Adipocyte (in vitro differentiated cells): ENCODE results near the gene CMTM7.
A peak's percentile ranks its signal among the peaks of the same experiment; 100 is the strongest.
"Not testable (repeated sequence)": the region's sequence is repeated elsewhere in the genome, so short reads cannot be mapped to it uniquely, and the experiment has no call there.

ENCODE experiments used
- DNase-seq: peaks from one replicate; pipeline ENCODE4 v3.0.0-alpha.2; 2015; ENCODE audit warnings: low read depth
- H3K27me3 ChIP-seq: replicated peaks from 2 replicates; pipeline ENCODE4 v1.7.0; 2013; ENCODE audit warnings: mild to moderate bottlenecking, low read length, moderate library complexity; ENCODE audit not compliant: control insufficient read depth, insufficient read depth
- H3K36me3 ChIP-seq: 2 replicates; pipeline ENCODE4 v1.7.0; 2013; ENCODE audit warnings: low read length, mild to moderate bottlenecking, moderate library complexity; ENCODE audit not compliant: control insufficient read depth, insufficient read depth, severe bottlenecking
- H3K4me1 ChIP-seq: 2 replicates; pipeline ENCODE4 v1.7.0; 2013; ENCODE audit warnings: mild to moderate bottlenecking, low read length, moderate library complexity; ENCODE audit not compliant: control insufficient read depth, insufficient read depth
- H3K4me3 ChIP-seq: 2 replicates; pipeline ENCODE4 v1.7.0; 2013; ENCODE audit warnings: mild to moderate bottlenecking, low read length, moderate library complexity
- H3K9ac ChIP-seq: 2 replicates; pipeline ENCODE4 v1.7.0; 2013; ENCODE audit warnings: mild to moderate bottlenecking, low read length, moderate library complexity
- H3K9me3 ChIP-seq: 2 replicates; pipeline ENCODE4 v1.7.0; 2013; ENCODE audit warnings: mild to moderate bottlenecking, low read length, moderate library complexity; ENCODE audit not compliant: control insufficient read depth

CMTM7 gene

DNA sequence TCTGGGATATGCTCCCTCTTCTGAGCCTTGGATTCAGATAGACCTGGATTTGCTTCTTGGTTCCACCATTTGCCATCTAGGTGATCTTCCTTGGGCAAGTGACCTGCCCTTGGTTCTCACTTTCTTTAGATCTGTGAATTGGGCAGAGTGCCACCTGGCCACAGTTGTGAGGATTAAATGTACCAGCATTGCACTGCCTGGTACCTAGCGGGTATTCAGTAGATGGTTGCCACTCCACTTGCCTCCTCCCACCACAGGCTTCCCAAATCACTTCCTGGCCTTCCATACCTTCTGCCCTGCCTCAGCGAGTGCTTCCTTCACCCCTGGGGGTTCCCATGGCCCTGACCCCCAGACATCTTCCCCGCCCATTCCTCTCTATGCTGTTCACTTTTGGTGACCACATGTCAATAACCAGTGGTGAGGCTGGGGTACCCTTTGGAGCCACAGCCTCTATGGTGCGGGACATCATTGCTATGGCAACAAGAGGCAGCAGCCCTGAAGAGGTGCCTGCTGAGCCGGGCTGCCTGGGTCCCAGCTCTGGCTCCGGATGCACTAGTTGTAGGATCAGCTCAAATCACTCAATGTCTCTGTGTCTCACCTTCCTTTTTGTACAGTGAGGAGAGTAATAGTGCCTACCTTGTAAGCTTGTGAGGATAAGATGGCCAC lies 40.5 kb downstream of the CMTM7 start:
- H3K9me3 ChIP-seq = no peaks in the 10 kb centered on the region
- DNase-seq = no peak
- H3K9ac ChIP-seq = no peak overlapping the region
- no peaks in the 10 kb centered on the region for H3K27me3 ChIP-seq
- no peaks in the 10 kb centered on the region for H3K36me3 ChIP-seq
- H3K4me3 ChIP-seq = no peak overlapping the region
- peaks cover 17% of the 10 kb centered on the region for H3K4me1 ChIP-seq

GRCh38 chr3:32432711-32433530 lies 41.3 kb downstream of the CMTM7 start:
- Histone ChIP-seq H3K4me1 (peaks cover 17% of the 10 kb centered on the region), H3K27me3 (no peaks in the 10 kb centered on the region), H3K36me3 (no peaks in the 10 kb centered on the region), H3K9me3 (no peaks in the 10 kb centered on the region), H3K9ac (no peak overlapping the region), H3K4me3 (no peak overlapping the region)
- peak; percentile 58 for DNase-seq

DNA sequence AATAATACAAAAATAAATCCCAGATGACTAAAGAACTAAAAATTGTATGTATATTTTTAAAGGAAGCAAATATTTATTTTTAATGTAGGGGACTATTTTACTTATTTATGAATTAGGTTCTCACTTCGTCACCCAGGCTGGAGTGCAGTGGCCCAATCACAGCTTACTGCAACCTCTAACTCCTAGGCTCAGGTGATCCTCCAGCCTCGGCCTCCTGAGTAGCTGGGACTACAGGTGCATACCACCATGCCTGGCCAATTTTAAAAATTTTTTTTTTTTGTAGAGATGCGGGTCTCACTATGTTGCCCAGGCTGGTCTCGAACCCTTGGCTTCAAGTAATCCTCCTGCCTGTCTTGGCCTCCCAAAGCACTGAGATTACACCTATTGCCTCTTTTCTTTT lies 42.6 kb downstream of the CMTM7 start:
- Histone ChIP-seq H3K4me1 (peaks cover 17% of the 10 kb centered on the region), H3K27me3 (no peaks in the 10 kb centered on the region), H3K9ac (no peak overlapping the region), H3K36me3 (no peaks in the 10 kb centered on the region), H3K9me3 (no peaks in the 10 kb centered on the region), H3K4me3 (no peak overlapping the region)
- no peak for DNase-seq

GRCh38 chr3:32435911-32436815 lies 44.5 kb downstream of the CMTM7 start:
- no peak overlapping the region for H3K4me3 ChIP-seq
- no peaks in the 10 kb centered on the region for H3K27me3 ChIP-seq
- H3K9me3 ChIP-seq = no peaks in the 10 kb centered on the region
- H3K9ac ChIP-seq = no peak overlapping the region
- no peaks in the 10 kb centered on the region for H3K36me3 ChIP-seq
- DNase-seq = no peak
- H3K4me1 ChIP-seq = peaks cover 17% of the 10 kb centered on the region

DNA sequence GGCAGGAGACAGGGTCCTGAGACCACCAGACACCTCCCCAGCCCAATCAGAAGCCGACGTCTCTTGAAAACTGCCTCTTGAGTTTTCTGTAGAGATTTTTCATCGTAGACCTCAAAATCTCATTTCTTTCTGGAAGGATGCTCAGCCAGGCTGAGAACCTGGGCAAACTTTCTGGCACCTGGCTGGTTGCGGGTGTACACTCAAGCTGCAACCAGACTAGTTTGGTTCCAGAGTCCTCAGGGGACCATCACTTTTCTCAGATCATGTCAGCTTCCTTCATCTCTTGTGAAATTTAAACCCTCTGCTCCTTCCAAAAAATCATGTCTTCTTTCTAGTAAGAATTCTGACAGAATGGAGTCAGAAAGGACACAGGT lies 45.1 kb downstream of the CMTM7 start:
- DNase-seq = no peak
- H3K9ac ChIP-seq = no peak overlapping the region
- H3K27me3 ChIP-seq = no peaks in the 10 kb centered on the region
- no peaks in the 10 kb centered on the region for H3K36me3 ChIP-seq
- no peak overlapping the region for H3K4me3 ChIP-seq
- H3K9me3 ChIP-seq = no peaks in the 10 kb centered on the region
- peaks cover 17% of the 10 kb centered on the region for H3K4me1 ChIP-seq

DNA sequence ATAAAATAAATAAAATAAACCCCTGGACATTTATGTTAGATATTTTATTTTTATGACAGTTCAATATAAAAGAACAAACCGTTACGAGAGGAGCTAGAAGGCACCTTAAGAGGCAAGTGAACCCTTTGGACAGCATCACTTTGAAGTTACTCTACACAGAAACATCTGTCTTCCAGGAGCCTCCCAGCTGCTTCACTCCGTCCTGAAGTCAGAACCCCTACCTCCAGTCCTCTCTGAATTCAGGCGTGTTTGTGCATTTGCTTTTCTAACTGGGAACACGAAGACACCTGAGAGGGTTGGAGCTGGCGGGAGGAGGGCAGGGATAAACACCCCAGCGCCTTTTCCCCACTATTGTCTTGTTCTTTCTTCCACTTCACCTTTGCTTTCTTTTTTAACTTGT lies 46.2 kb downstream of the CMTM7 start:
- Histone ChIP-seq H3K4me3 (no peak overlapping the region), H3K4me1 (peaks cover 12% of the 10 kb centered on the region), H3K36me3 (no peaks in the 10 kb centered on the region), H3K9me3 (no peaks in the 10 kb centered on the region), H3K9ac (no peak overlapping the region), H3K27me3 (no peaks in the 10 kb centered on the region)
- no peak for DNase-seq

DNA sequence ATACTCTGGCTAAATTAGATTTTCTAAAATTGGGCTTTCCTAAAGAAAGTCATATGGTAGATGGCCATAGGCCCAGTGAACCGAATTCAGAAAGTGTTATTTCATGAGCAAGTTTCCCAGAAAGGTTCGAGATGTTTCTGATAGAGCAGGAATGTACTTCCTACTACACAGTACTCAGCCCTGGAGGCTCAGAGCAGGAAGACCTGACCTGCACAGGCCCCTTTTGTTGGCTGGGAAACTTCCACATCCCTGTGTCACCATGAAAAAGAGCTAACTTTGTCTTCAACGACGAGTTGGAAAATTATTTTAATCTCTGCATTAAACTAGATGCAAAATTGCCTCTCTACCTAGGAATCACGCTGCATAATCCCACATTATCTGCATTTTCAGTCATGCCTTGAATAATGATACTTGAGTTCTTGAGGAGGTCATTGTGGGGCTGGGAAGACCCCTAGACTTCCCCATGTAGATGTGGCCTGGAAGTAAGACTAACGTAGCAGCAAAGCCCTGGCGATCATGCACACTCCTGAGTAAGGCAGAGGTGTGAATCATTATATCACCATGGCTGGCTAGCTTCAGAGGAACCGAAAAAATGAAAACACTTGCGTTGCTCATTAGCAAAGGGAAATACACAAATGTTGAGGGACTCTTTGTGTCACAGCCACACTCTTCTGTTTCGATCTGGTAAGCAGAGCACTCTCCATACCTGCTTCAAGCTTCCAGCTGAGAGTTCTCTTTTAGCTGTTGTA lies 47.1 kb downstream of the CMTM7 start:
- H3K4me1 ChIP-seq = peaks cover 12% of the 10 kb centered on the region

GRCh38 chr3:32439421-32439820 lies 47.8 kb downstream of the CMTM7 start:
- H3K4me3 ChIP-seq, H3K36me3 ChIP-seq, H3K27me3 ChIP-seq, H3K9me3 ChIP-seq, H3K9ac ChIP-seq, DNase-seq: not testable (repeated sequence)
- H3K4me1 ChIP-seq = peaks cover 13% of the 10 kb centered on the region

More for the DNA sequence above, 47.1 kb downstream of the CMTM7 start:
- no peaks in the 10 kb centered on the region for H3K36me3 ChIP-seq
- no peak overlapping the region for H3K9ac ChIP-seq
- H3K27me3 ChIP-seq = no peaks in the 10 kb centered on the region
- peak; percentile 29 for DNase-seq
- H3K4me3 ChIP-seq = no peak overlapping the region
- no peaks in the 10 kb centered on the region for H3K9me3 ChIP-seq

DNA sequence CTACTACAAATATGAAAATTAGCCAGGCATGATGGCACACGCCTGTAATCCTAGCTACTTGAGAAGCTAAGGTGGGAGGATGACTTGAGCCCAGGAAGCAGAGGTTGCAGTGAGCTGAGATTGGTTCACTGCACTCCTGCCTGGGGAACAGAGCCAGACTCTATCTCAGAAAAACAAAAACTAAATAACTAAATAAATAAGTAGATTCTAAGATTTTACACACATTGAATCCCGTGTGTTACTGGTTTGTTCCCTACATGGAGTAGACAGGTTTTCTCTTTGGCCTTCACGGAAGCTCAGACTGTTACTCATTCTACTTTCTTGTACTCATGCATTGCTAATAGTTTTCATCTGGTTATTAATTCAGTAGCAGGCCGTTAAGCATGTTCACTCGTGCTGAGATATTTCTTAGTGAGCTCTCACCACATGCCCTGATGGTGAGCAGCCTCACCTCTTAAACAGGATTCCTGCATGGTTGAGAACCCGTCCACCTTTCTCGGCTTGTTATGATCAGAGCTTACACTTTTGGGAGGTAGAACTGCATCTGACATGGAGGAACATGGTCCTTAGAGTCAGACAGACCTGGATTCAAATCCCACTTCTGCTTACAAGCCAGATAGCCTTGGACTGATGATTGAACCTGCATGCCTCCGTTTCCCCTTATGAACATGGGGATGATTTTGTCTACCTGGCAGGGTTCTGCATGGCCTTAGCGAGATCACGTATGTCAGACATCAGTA lies 49.1 kb downstream of the CMTM7 start:
- no peaks in the 10 kb centered on the region for H3K9me3 ChIP-seq
- H3K36me3 ChIP-seq = no peaks in the 10 kb centered on the region
- H3K4me1 ChIP-seq = peaks cover 13% of the 10 kb centered on the region
- H3K27me3 ChIP-seq = no peaks in the 10 kb centered on the region
- no peak overlapping the region for H3K4me3 ChIP-seq
- DNase-seq = no peak
- no peak overlapping the region for H3K9ac ChIP-seq

- H3K9me3 ChIP-seq = no peaks in the 10 kb centered on the region
- H3K36me3 ChIP-seq = peaks cover 6% of the 10 kb centered on the region
- H3K9ac ChIP-seq = no peak overlapping the region
- H3K4me1 ChIP-seq = peaks cover 8% of the 10 kb centered on the region
- H3K4me3 ChIP-seq = no peak overlapping the region
- DNase-seq = peak; percentile 31
- H3K27me3 ChIP-seq = no peaks in the 10 kb centered on the region
Observed at GRCh38 chr3:32442766-32443165, 51.1 kb downstream of the CMTM7 start.
